Smooth muscle cell of the brain vasculature (primary cell): ENCODE results near the gene UGGT1.

ENCODE experiments used
- DNase-seq: peaks from one replicate; pipeline ENCODE4 v3.0.0-alpha.2; 2012; ENCODE audit warnings: low read depth, low spot score

The UGGT1 gene

DNA sequence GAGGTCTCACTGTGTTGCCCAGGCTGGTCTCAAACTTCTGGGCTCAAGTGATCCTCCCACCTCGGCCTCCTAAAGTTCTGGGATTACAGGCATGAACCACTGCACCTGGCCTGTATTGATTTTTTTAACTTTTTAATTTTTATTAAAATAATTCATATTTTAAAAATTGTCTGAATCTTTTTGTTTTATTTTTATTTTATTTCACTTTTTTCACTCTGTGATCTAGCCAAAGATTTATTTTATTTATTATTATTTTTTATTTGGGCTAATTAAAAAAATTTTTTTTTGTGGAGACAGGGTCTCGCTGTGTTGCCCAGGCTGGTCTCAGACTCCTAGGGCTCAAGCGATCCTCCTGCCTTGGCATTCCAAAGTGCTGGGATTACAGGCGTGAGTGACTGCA, 14.1 kb downstream of the UGGT1 start:
- no peak for DNase-seq

DNA sequence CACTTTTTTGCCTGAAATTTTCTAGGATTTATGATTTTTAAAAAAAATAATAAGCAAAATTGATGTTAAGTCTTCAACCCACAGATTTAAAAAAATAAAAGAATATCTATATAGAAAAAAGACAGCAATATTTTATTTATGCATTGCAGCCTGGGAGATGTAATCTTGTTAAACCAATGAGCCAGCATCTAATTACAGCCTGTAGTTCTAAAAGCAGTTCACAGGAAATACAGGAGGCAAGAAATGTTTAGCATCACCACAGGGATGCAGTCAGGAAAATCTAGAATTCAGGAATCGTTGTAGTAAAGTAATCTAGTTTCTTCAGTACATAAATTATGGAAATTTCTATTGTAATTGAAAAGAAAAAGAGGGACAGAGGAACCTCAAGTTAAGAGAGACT, 17.2 kb downstream of the UGGT1 start:
- no peak for DNase-seq

DNA sequence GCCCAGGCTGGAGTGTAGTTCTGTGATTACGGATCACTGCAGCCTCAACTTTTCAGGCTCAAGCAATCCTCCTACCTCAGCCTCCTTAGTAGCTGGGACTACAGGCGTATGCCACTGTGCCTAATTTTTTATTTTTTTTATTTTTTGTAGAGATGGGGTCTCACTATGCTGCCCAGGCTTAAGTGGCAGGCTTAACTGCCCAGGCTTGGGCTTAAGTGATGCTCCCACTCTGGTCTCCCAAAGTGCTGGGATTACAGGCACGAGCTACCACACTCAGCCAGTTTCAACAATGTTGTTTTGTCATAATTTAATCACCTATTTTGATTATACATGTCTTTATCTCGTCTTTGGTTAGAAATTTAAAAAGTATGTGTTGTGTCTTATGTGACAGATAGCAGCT, 18.2 kb downstream of the UGGT1 start:
- no peak for DNase-seq

DNA sequence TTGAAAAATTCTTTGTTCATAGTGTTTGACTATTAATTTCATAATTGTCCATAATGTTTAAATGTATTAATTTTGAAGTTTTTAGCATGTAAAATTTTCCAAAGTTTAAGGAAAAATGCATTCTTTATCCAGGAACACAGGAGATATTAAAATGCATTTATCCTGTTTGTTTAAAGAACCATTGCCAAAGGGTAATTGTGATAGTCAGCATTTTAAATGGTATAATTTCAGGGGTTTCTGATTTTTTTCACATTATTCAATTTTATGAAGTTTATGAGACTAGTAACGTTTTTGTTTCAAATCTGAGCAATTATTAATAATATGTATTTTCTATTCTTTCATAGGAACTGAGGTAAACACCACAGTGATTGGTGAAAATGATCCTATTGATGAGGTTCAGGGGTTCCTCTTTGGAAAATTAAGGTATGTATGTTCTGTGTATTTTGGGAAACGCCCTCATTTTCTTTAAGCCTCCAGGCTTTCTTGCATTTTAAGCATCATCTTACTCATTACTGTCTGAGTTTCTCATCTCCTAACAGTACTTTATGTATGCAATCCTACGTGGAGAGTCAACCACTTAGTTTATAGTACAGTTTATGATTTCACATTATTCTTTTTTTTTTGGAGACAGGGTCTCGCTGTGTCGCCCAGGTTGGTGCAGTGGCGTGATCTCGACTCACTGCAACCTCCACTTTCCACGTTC, 25.1 kb downstream of the UGGT1 start:
- DNase-seq, result no peak

DNA sequence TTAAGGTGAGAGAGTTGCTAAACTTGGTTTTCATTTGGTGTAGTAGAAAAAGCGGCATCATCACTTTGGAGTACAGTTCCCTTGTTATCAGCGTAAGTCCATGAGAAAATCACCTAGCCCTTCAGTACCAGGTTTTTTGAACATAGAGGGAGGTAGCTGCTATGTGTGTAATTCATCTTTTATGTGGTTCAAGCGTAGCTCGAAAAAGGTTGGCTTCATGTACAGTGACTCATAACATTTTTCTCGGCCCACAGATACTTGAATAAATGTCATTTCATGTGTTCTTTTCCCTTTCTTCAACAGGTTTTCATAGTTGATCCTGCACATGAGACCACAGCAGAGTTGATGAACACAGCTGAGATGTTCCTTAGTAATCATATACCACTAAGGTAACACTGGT, 43.6 kb downstream of the UGGT1 start:
- DNase-seq, result no peak

DNA sequence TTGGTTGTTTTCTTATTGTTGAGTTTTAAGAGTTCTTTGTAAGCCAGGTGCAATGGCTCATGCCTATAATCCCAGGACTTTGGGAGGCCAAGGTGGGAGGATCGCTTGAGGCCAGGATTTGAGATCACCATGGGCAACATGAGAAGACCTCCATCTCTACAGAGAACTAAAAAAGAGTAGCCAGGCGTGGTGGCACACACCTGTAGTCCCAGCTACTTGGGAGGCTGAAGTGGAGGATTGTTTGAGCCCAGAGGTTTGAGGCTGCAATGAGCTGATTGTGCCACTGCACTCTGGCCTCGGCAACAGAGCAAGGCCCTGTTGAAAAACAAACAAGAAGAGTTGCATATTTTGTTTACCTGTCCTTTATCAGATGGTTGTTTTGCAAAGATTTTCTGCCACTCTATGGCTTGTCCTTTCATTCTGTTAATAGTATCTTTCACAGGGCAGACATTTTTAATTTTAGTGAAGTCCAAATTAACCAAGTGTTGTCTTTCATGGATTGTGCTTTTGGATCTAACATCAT, 46.2 kb downstream of the UGGT1 start:
- DNase-seq, result no peak

DNA sequence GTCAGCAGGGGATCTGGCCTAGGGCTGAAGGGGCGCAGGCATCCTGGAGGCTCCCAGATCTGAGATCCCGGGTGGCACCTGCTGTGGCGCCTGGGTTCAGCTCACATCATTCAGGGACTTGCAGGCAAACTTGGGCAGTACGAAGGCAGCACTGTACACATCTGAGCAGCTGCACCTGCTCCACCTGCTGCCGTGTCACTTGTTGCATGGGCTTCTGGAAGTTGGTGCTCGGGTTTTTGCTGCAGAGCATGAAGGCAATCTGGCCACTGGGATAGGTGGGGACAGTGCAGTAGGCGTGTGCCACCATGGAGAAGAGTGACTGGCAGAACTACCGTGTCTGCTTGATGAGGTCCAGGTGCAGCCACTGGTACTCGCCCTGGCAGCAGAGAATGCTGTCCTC, 48.6 kb downstream of the UGGT1 start:
- no peak for DNase-seq

DNA sequence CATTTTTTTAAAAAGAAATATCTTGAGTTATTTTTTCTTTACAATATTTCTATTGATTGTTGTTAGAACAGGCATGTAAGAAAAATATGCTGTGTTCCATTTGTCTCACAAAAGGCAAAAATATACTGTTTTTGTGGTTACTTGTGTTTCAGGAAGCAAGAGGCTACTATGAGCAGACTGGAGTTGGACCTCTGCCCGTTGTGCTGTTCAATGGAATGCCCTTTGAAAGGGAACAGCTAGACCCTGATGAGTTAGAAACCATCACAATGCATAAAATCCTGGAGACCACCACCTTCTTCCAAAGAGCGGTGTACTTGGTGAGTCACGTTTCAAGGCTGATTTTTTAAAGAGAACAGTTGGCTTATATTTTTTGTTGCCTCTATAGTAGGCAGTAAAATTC, 54.7 kb downstream of the UGGT1 start:
- no peak for DNase-seq

DNA sequence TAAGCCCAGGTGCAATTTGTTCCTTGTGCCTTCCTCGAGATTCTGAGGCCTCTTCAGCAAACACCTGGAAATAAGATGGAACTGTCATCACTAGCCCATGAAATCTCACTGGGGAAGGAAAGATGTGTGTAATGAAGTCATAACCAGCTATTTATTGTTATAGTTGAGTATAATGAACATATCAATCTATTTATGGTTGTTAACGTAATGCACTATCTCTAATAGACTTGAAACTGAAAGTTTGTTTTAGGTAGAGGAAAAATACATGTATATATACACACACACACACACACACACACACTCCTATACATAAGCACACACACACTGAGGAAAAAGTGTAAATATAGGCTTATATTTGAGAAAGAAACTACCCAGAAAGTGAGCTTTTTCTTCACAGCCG, 62.8 kb downstream of the UGGT1 start:
- DNase-seq, result no peak

DNA sequence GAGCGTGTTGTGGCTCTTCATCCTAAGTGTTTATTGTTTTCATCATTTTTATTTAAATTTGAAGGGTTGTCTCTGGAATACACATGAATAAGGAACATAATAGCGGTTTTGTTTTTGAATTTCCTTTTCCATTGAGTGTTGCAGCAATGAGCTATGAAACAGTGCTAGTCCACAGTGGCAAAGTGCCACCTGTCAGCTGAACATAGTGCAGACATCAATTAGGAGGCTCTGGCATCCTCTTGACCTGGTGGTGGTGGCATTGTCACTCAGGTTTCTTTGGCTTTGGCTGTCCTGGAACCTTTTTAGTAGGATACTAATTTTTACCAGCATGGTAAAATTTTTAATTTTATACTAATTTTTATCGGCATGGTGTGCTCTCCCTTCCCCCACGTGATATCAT, 63.2 kb downstream of the UGGT1 start:
- DNase-seq, result no peak

DNA sequence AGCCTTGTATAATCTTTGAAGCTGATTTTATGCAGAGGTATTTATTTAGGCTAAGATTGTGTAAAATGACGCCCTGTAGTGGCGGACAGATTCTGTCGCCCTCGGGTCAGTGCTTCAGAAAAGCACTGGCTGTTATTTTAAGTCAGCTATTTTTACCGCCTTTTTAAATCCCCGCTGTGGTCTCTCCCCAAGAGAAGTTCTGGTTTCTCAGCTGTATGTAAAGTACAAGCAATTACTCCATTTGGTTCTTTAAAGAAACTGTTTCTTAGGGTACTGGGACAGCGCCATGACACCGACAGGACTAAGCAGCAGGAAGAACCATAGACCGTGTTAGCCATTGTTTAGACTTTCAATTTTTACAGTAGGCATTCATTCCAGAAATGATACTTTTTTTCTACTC, 65.0 kb downstream of the UGGT1 start:
- no peak for DNase-seq

DNA sequence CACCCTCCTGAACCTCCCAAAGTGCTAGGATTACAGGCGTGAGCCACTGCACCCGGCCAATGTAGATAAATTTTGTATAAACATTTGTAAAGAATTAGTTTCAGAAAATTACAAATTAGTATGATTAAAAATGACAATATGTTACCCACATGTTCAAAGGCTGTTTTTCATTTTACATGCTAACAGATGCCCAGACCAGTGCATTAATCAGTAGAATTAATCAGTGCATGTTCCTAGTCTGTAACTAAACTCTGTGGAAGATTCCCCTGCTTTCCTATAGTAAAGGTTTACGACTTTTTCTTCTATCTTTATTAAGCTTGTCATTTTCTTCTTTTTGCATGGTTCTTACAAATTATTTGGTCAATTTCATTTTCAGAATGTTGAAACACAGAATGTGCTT, 65.8 kb downstream of the UGGT1 start:
- no peak for DNase-seq

DNA sequence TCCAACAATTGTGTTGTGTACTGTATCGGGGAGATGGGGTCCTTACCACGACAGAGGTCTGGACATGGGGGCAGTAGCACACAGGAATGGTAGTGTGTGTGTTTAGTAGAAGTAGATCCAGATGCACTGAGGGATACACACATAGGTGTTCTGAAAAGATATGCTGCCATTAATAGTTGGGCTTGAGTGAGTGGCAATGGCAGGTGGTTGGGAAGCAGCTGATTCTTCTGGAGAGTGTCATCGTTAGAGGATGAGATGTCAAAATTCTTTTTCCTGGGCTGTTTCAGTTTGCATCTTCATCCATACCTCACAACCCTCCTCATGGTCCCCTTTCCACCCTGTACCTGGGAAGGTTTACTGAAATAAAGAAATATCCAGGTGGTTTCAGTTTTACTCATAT, 66.6 kb downstream of the UGGT1 start:
- no peak for DNase-seq

DNA sequence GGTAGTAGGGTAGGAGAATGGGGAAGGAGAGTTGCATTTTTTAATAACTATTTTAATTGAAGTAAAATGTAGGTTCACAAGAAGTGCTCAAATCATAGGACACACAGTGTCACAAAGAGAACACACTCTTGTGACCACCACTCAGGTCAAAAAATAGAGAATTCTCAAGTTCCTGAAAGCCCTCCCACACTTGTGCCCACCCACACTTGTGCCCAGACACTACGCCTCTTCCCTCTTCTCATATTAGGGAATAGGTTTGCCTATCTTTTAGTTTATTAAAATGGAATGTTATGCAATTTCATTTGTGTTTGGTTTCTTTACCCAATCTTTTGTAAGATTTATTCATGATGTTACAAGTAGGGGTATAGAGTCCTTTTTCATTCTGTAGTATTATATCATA, 67.2 kb downstream of the UGGT1 start:
- no peak for DNase-seq

DNA sequence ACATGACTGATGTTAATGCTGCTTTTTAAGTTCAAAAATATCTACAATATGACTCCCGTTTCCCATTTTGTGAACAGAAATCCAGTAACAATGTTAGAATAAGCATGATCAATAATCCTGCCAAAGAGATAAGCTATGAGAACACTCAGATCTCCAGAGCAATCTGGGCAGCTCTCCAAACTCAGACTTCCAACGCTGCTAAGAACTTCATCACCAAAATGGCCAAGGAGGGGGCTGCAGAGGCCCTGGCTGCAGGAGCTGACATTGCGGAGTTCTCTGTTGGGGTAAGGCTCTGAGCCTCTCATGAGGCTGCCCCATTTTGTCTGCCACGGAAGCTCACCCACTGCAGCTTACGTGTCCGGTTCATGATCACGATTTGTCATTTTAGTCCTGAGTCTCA, 68.4 kb downstream of the UGGT1 start:
- no peak for DNase-seq

DNA sequence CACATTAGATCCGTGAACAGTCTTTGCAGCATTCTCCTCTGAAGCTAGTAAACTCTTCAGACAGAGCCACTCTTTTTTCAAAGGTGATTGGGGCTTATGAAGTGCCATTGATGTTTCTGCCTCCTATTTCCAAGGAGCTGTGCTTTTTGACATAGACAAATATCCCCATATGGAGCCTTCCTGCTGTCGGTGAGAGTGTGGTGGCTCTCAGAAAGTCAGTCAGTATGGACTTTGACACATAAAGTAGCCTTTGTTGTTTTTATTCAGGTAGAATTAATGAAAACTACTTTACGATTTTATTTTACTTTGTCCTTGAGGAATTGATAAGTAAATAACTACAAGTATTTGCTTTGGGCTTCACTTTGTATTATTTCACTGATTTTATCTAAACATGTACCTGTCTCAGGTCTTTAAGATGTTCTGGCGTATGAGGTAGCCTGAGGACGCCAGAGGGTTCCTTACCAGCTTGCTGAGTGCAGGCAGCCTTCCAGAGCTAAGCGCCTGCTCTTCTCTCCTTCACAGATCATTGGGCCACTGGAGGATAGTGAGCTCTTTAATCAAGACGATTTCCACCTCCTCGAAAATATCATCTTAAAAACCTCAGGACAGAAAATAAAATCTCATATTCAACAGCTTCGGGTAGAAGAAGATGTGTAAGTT, 69.7 kb downstream of the UGGT1 start:
- DNase-seq, result no peak

DNA sequence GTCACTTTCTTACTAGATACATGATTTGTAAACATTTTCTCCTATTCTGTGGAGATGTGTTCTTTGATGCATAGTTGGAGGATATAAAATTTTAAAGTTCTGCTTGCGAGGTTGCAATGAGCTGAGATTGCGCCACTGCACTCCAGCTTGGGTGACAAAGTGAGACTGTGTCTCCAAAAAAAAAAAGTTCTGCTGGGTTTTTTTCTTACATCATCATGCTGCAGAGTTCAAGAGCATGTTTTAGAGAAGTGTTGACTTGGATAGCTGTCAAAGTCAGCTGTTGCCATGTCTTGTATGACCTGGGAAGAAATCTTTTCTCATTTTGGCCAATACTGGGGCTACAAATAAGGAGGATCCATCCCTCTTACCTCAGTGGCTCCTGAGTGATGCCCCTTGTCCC, 71.3 kb downstream of the UGGT1 start:
- DNase-seq, result no peak

DNA sequence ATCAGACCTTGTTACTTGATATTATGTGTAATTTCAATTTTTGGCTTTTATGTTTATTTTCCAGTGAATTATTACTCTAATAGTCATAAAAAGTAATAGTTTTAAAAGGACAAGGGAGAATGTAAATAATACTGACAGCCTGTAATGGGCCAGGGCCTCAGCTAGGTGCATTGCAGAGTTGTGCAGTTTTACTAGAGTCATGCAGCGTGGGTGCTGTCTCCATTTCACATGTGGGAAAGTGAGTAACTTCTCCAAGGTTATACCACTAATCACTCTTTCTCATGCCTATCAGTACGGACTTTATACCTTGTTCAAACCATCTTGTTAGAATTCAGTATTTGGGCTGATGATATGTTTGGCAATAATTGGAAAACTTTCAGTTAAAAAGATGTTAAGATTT, 73.3 kb downstream of the UGGT1 start:
- no peak for DNase-seq

DNA sequence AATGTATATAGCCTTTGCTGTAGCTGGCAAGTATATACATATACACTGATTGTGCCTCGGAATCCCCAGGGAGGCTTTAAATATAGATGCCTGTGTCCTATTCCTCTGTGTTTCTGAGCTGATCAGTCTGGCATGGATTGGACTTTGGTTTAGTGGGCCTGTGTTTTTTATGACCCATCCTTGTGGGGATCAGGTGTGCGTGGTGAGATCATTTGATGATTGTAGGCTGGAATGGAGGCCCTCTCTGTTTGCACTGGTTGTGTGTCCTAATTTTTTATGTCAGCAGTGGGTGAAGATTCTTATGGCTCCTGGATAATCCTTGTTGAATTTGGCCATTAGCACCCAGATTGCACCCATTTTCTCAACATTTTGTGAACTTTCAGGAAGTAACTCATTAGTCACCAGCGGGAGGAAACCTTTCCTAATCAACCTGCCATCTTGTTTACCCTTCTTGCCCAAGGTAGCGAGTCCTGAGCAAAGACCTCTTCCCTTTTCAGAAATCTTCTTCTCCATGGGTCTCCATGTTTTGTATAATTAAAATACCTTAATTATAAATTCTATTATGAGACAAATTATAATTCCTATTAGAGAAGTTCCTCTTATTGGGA, 75.8 kb downstream of the UGGT1 start:
- no peak for DNase-seq

DNA sequence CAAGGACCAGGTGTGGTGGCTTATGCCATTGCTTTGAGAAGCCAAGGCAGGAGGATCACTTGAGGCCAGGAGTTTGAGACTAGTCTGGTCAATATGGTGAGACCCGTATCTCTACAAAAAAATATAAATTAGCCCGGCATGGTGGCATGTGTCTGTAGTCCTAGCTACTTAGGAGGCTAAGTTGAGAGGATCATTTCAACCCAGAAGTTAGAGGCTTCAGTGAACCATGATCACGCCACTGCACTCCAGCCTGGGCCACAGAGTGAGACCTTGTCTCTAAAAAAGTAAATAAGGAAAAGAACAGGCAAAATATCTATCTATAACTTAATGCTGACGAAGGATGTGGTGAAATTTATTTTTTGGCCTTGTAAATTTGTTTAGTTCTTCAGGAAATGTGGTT, 78.1 kb downstream of the UGGT1 start:
- no peak for DNase-seq

DNA sequence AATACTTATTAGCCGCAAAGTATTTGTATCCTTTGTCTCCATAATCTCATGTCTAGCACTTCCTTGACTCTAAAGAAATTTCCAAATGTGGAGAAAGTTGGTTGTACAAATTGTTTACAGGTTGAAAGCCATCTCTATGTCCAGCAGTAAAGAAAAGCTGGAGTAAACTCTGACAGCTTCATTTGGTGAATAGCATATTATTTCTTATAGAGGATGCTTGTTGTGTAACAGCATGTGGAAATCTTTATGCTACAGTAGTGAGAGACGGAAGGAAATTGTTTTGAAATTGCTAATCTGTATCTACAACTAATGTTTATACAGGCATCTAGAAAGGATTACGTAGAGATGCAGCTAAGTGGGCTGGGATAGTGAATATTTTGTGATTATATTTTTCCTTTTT, 78.5 kb downstream of the UGGT1 start:
- no peak for DNase-seq

DNA sequence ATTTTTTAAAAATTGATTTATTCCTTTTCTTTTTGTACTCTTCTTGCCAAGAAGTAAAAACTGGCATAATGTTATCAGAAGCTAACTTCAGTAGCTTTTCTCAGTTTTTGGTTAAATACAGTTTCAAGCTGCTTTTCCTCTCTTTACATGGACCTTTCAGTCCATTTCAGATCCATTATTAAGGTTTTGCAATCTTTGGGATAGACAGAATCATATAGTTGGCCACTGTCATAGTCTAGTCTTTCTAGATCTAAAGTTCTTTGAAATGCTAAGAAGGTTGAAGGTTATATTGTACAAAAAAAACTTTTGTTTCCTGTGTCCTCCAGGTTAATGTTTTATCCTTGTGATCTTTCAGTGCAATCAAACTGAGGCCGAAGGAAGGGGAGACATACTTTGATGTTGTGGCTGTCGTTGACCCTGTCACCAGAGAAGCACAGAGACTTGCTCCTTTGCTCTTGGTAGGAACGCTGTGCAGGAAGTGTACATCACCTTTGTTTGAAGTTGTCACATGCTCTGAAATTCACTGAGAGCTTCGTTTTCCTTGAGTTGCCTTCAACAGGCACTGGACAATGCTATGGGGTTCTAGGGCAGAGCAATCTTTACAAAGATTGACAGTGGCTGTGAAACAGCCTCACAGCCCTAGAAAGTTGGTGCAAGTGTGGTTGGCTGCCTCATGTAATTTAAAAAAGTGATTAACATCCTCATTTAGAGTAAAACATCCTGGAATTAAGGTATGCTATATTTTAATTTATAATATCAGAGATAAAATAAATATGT, 79.1 kb downstream of the UGGT1 start:
- DNase-seq, result no peak
